Keratinocyte (primary cell): ENCODE results near the gene TSPAN11. TPM values are rescaled to one million over a fixed set of nuclear protein-coding genes. Genes with fewer than 3 reads are reported as not detected.
A peak's percentile ranks its signal among the peaks of the same experiment; 100 is the strongest.
"Not testable (repeated sequence)": the region's sequence is repeated elsewhere in the genome, so short reads cannot be mapped to it uniquely, and the experiment has no call there.

ENCODE experiments used
- DNase-seq: peaks from one replicate; pipeline ENCODE4 v3.0.0-alpha.2; 2011; ENCODE audit warnings: low read depth, missing footprints, low spot score
- FAIRE-seq: peaks from 2 replicates; lab custom pipeline; 2011; peaks lifted over from hg19 to GRCh38; lab: Jason Lieb, UNC
- H2AFZ ChIP-seq: 2 replicates; pipeline ENCODE4 v1.6.0; 2012; ENCODE audit warnings: low read length, control low read depth, inconsistent platforms; ENCODE audit not compliant: control insufficient read depth
- H3K27ac ChIP-seq: 2 replicates; pipeline ENCODE4 v1.5.1; 2011; ENCODE audit warnings: low read length; ENCODE audit not compliant: control insufficient read depth, insufficient read depth
- H3K27me3 ChIP-seq: 3 replicates; pipeline ENCODE4 v1.6.0; 2011; ENCODE audit warnings: low read length; ENCODE audit not compliant: control insufficient read depth, insufficient read depth; ENCODE audit errors: extremely low read depth
- H3K36me3 ChIP-seq, 2 experiments: 2 replicates in 1 of 2; 3 replicates in 1 of 2; pipeline ENCODE4 v1.5.1; 2011; ENCODE audit warnings: low read length in 2 of 2, mild to moderate bottlenecking in 1 of 2; ENCODE audit not compliant: control insufficient read depth in 2 of 2, insufficient read depth in 2 of 2; ENCODE audit errors: extremely low read depth in 1 of 2
- H3K4me1 ChIP-seq: 3 replicates; pipeline ENCODE4 v1.5.1; 2011; ENCODE audit warnings: low read length; ENCODE audit not compliant: control insufficient read depth, insufficient read depth; ENCODE audit errors: extremely low read depth
- H3K4me2 ChIP-seq: 3 replicates; pipeline ENCODE4 v1.6.0; 2011; ENCODE audit warnings: low read depth, low read length; ENCODE audit not compliant: control insufficient read depth, insufficient read depth; ENCODE audit errors: extremely low read depth
- H3K4me3 ChIP-seq, 3 experiments: fragments of 200-600 bp in 1 of 3; sonication (generic) in 1 of 3; 2 replicates in 2 of 3; 3 replicates in 1 of 3; pipeline ENCODE4 v1.5.1; 2011 to 2016; ENCODE audit warnings: low read length in 3 of 3, mild to moderate bottlenecking in 3 of 3, control low read depth in 2 of 3, inconsistent platforms in 1 of 3, low read depth in 1 of 3, mixed read lengths in 1 of 3, mixed run types in 1 of 3, moderate library complexity in 1 of 3; ENCODE audit not compliant: control insufficient read depth in 2 of 3, insufficient read depth in 2 of 3; ENCODE audit errors: extremely low read depth in 1 of 3
- H3K79me2 ChIP-seq: 2 replicates; pipeline ENCODE4 v1.6.0; 2012; ENCODE audit warnings: low read length; ENCODE audit not compliant: control insufficient read depth, insufficient read depth
- H3K9ac ChIP-seq: 3 replicates; pipeline ENCODE4 v1.6.0; 2011; ENCODE audit warnings: low read length; ENCODE audit not compliant: control insufficient read depth, insufficient read depth; ENCODE audit errors: extremely low read depth
- H3K9me1 ChIP-seq: 3 replicates; pipeline ENCODE4 v1.6.0; 2011; ENCODE audit warnings: low read length; ENCODE audit not compliant: control insufficient read depth, insufficient read depth; ENCODE audit errors: extremely low read depth
- H3K9me3 ChIP-seq: 2 replicates; pipeline ENCODE4 v1.5.1; 2012; ENCODE audit warnings: low read depth, low read length; ENCODE audit not compliant: control insufficient read depth
- H4K20me1 ChIP-seq: 3 replicates; pipeline ENCODE4 v1.6.0; 2011; ENCODE audit warnings: low read length; ENCODE audit not compliant: control insufficient read depth, insufficient read depth; ENCODE audit errors: extremely low read depth
- CTCF ChIP-seq, 3 experiments: IDR thresholded peaks in 1 of 3; conservative IDR thresholded peaks in 1 of 3; optimal IDR thresholded peaks in 1 of 3; 2 replicates in 2 of 3; 3 replicates in 1 of 3; pipeline versions ENCODE3 to v1.5.1; 2011; ENCODE audit warnings: low read length in 3 of 3, mild to moderate bottlenecking in 3 of 3, moderate library complexity in 2 of 3, control low read depth in 1 of 3, inconsistent platforms in 1 of 3; ENCODE audit not compliant: insufficient read depth in 2 of 3; ENCODE audit errors: extremely low read depth in 1 of 3
- EZH2 ChIP-seq: IDR thresholded peaks from one replicate; pipeline ENCODE4 v1.6.1; 2012; ENCODE audit warnings: inconsistent platforms, mild to moderate bottlenecking, low read length, moderate library complexity
- dilution Hi-C: fragments of 300-500 bp; cut with MboI; formaldehyde crosslinking; loops from one replicate; pipeline ENCODE4 v1.7.0; 2020; ENCODE audit warnings: low sequenced_read_pairs; ENCODE audit not compliant: extremely low pct_ligation_motif_present
- polyA plus RNA-seq, 5 experiments: library from polyadenylated mRNA; depleted of rRNA in 3 of 5; stranded (reverse) in 3 of 5; stranded (forward) in 1 of 5; unstranded in 1 of 5; fragments of >200 nt; gene quantifications; 1 replicate in 1 of 5; 2 replicates in 3 of 5; 3 replicates in 1 of 5; pipeline versions ENCODE4 v1.2.1 to v1.2.3, GENCODE V29; 2011 to 2012; ENCODE audit warnings: missing spikeins in 2 of 5, low read depth in 1 of 5, low replicate concordance in 1 of 5

TSPAN11 gene
- polyA plus RNA-seq, 1 donor (not counting 4 experiments of a cell fraction or from before 2014, with no cell fraction given), result not detected

GRCh38 chr12:31011746-31012566 lies 85.4 kb downstream of the TSPAN11 start:
- H3K27me3 ChIP-seq, result no peaks in the 10 kb centered on the region
- DNase-seq (no peak), FAIRE-seq (no peak)
- H3K4me3 ChIP-seq, result no peak overlapping the region
- dilution Hi-C loops, result no loop called here
- no peak overlapping the region for H3K9ac ChIP-seq
- no peak overlapping the region for H3K27ac ChIP-seq
- H3K9me1 ChIP-seq, result no peaks in the 10 kb centered on the region
- no peaks in the 10 kb centered on the region for H3K79me2 ChIP-seq
- no peak overlapping the region for H3K4me2 ChIP-seq
- H4K20me1 ChIP-seq, result no peaks in the 10 kb centered on the region
- TF ChIP-seq EZH2 (no peak), CTCF (optimal IDR thresholded peaks at IDR 0.05 in 1 of 3, IDR thresholded peaks at IDR 0.05 in 1 of 3, conservative IDR thresholded peaks at IDR 0.05 in 1 of 3; ENCODE audit: extremely low read depth in 1 of 3, insufficient read depth in 2 of 3, low read length in 3 of 3) (peak in 1 of 3 experiments; percentile 16)
- no peaks in the 10 kb centered on the region for H3K4me1 ChIP-seq
- no peaks in the 10 kb centered on the region for H3K36me3 ChIP-seq
- H3K9me3 ChIP-seq, result no peaks in the 10 kb centered on the region
- H2AFZ ChIP-seq, result no peak overlapping the region

- H3K36me3 ChIP-seq, H3K4me1 ChIP-seq, H2AFZ ChIP-seq, H4K20me1 ChIP-seq, FAIRE-seq, H3K27me3 ChIP-seq, H3K27ac ChIP-seq, DNase-seq, H3K9ac ChIP-seq, dilution Hi-C loops, H3K79me2 ChIP-seq, H3K4me3 ChIP-seq, H3K4me2 ChIP-seq, H3K9me1 ChIP-seq, H3K9me3 ChIP-seq: not testable (repeated sequence)
Observed at GRCh38 chr12:31012567-31012891, 86.0 kb downstream of the TSPAN11 start.

GRCh38 chr12:31015215-31015614 lies 88.7 kb downstream of the TSPAN11 start:
- no peak for DNase-seq
- Histone ChIP-seq H3K9me1 (no peaks in the 10 kb centered on the region), H3K4me3 (no peak overlapping the region), H3K27ac (no peak overlapping the region), H3K27me3 (no peaks in the 10 kb centered on the region), H3K4me2 (no peak overlapping the region), H3K9me3 (no peaks in the 10 kb centered on the region), H2AFZ (no peak overlapping the region), H3K79me2 (no peaks in the 10 kb centered on the region), H4K20me1 (no peaks in the 10 kb centered on the region), H3K4me1 (no peaks in the 10 kb centered on the region), H3K36me3 (no peaks in the 10 kb centered on the region), H3K9ac (no peak overlapping the region)
- dilution Hi-C loops, result no loop called here
- FAIRE-seq, result no peak
- no peak for TF ChIP-seq EZH2
- TF ChIP-seq CTCF (optimal IDR thresholded peaks at IDR 0.05 in 1 of 3, IDR thresholded peaks at IDR 0.05 in 1 of 3, conservative IDR thresholded peaks at IDR 0.05 in 1 of 3; ENCODE audit: extremely low read depth in 1 of 3, insufficient read depth in 2 of 3, low read length in 3 of 3), result no peak
